ENCODE results near the gene MMD. TPM values are rescaled to one million over a fixed set of nuclear protein-coding genes. Genes with fewer than 3 reads are reported as not detected.

The MMD gene
- total and polyA plus RNA-seq, 2 of the 13 experiments (the other 11 are each of a cell fraction or from before 2014, with no cell fraction given): 121 to 225 TPM

DNA sequence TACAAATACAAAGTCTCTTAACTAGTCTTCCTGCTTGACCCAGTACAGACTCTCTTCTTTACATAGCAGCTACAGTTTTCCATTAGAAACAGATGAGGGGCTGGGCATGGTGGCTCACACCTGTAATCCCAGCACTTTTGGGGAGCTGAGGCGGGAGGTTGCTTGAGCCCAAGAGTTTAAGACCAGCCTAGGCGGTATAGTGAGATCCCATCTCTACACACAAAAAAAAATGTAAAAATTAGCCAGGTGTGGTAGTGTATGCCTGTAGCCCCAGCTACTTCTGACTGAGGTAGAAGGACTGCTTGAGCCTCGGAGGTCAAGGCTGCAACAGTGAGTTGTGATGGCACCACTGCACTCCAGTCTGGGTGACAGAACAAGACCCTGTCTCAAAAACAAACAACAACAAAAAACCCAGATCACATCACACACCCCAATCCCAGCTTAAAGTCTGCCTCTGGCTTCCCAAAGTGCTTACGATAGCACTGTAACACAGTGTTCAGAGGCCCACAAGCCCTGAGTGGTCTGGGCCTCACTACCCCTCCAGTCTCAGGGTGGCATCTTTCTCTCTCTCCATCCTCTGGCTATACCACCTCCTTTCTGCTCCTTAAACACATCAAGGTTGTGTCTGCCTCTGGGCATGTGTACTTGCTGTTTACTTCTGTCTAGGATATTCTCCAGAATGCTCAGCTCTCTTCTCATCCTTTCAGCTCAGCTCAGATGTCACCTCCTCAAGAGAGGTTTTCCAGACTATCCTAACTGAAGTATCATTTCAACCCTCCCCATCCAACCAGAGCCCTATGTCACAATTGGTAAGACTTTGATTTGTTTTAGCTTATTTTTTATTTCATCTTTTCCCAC is 4.0 kb downstream of the MMD start (continued):
- TF ChIP-seq, protein P1, sequence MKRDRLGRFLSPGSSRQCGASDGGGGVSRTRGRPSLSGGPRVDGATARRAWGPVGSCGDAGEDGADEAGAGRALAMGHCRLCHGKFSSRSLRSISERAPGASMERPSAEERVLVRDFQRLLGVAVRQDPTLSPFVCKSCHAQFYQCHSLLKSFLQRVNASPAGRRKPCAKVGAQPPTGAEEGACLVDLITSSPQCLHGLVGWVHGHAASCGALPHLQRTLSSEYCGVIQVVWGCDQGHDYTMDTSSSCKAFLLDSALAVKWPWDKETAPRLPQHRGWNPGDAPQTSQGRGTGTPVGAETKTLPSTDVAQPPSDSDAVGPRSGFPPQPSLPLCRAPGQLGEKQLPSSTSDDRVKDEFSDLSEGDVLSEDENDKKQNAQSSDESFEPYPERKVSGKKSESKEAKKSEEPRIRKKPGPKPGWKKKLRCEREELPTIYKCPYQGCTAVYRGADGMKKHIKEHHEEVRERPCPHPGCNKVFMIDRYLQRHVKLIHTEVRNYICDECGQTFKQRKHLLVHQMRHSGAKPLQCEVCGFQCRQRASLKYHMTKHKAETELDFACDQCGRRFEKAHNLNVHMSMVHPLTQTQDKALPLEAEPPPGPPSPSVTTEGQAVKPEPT (CRISPR knock-in tag; IDR thresholded peaks at IDR 0.05; ENCODE audit: low read depth): no peak
- TF ChIP-seq ZNF431 (CRISPR knock-in tag; IDR thresholded peaks at IDR 0.05; ENCODE audit: borderline replicate concordance, low read depth): 0 out of 2 replicates have a peak, but pooled peaks have one; percentile 30
- 0 out of 2 replicates have a peak, but pooled peaks have one; percentile 26 for TF ChIP-seq ZSCAN25 (CRISPR knock-in tag; IDR thresholded peaks at IDR 0.05)
- no peak for TF ChIP-seq KLF12 (CRISPR knock-in tag; IDR thresholded peaks at IDR 0.05; ENCODE audit: borderline replicate concordance)
- TF ChIP-seq ZNF772 (CRISPR knock-in tag; IDR thresholded peaks at IDR 0.05): no peak
- TF ChIP-seq ZKSCAN8 (CRISPR knock-in tag; IDR thresholded peaks at IDR 0.05; ENCODE audit: borderline replicate concordance): 0 out of 2 replicates have a peak, but pooled peaks have one; percentile 15
- TF ChIP-seq ZNF382 (CRISPR knock-in tag; IDR thresholded peaks at IDR 0.05; ENCODE audit: borderline replicate concordance): no peak
- TF ChIP-seq, protein P2, sequence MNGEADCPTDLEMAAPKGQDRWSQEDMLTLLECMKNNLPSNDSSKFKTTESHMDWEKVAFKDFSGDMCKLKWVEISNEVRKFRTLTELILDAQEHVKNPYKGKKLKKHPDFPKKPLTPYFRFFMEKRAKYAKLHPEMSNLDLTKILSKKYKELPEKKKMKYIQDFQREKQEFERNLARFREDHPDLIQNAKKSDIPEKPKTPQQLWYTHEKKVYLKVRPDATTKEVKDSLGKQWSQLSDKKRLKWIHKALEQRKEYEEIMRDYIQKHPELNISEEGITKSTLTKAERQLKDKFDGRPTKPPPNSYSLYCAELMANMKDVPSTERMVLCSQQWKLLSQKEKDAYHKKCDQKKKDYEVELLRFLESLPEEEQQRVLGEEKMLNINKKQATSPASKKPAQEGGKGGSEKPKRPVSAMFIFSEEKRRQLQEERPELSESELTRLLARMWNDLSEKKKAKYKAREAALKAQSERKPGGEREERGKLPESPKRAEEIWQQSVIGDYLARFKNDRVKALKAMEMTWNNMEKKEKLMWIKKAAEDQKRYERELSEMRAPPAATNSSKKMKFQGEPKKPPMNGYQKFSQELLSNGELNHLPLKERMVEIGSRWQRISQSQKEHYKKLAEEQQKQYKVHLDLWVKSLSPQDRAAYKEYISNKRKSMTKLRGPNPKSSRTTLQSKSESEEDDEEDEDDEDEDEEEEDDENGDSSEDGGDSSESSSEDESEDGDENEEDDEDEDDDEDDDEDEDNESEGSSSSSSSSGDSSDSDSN (CRISPR knock-in tag; IDR thresholded peaks at IDR 0.05): no peak
- TF ChIP-seq ARNT2 (CRISPR knock-in tag; IDR thresholded peaks at IDR 0.05; ENCODE audit: low read depth): no peak
- no peak for TF ChIP-seq ZFP36 (IDR thresholded peaks at IDR 0.05; ENCODE audit: borderline replicate concordance, low read depth, low read length, partially characterized antibody)
- TF ChIP-seq AHDC1 (CRISPR knock-in tag; IDR thresholded peaks at IDR 0.05; ENCODE audit: borderline replicate concordance): no peak
- peak; percentile 36; the same call in 1 of the 2 replicates for TF ChIP-seq ZNF317 (CRISPR knock-in tag; IDR thresholded peaks at IDR 0.05)
- TF ChIP-seq, protein P3, sequence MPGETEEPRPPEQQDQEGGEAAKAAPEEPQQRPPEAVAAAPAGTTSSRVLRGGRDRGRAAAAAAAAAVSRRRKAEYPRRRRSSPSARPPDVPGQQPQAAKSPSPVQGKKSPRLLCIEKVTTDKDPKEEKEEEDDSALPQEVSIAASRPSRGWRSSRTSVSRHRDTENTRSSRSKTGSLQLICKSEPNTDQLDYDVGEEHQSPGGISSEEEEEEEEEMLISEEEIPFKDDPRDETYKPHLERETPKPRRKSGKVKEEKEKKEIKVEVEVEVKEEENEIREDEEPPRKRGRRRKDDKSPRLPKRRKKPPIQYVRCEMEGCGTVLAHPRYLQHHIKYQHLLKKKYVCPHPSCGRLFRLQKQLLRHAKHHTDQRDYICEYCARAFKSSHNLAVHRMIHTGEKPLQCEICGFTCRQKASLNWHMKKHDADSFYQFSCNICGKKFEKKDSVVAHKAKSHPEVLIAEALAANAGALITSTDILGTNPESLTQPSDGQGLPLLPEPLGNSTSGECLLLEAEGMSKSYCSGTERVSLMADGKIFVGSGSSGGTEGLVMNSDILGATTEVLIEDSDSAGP (CRISPR knock-in tag; IDR thresholded peaks at IDR 0.05; ENCODE audit: borderline replicate concordance): peak; percentile 18; the same call in 1 of the 2 replicates
